Measurements from ENCODE around the gene NXPE3.

DNA sequence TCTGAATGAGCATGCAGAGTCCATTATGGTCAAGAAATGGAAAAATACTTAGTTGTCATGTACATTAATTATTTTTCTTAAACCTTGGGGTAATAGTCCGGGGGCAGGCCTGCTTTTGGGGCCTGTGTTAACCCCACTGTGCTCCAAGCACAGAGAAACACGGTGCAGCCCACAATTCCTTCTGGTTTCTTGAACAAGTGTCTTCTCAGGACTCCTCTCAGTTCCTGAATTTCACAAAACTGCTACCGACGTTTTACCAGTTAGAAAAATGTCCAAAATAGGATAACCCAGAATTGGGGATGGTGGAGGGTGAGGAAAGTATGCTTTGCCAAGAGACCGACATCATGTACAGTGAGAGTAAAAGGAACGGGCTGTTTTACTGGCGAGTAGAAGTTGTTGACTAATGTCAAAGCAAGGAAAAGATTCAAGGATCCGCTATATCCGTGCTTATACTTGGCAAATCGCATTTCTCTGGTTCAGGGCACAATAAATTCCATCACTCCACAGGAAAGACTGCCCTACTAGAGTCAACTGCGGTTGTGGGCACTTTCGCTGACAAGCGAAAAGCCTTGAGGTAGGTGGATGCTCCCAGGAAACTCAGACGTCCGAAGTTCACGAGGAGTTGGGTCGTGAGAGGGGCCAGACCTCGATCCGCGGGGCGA is 495 bp upstream of the NXPE3 start:
- TF ChIP-seq, protein P1, sequence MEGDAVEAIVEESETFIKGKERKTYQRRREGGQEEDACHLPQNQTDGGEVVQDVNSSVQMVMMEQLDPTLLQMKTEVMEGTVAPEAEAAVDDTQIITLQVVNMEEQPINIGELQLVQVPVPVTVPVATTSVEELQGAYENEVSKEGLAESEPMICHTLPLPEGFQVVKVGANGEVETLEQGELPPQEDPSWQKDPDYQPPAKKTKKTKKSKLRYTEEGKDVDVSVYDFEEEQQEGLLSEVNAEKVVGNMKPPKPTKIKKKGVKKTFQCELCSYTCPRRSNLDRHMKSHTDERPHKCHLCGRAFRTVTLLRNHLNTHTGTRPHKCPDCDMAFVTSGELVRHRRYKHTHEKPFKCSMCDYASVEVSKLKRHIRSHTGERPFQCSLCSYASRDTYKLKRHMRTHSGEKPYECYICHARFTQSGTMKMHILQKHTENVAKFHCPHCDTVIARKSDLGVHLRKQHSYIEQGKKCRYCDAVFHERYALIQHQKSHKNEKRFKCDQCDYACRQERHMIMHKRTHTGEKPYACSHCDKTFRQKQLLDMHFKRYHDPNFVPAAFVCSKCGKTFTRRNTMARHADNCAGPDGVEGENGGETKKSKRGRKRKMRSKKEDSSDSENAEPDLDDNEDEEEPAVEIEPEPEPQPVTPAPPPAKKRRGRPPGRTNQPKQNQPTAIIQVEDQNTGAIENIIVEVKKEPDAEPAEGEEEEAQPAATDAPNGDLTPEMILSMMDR (optimal IDR thresholded peaks at IDR 0.05 in 1 of 3, IDR thresholded peaks at IDR 0.05 in 1 of 3, conservative IDR thresholded peaks at IDR 0.05 in 1 of 3; ENCODE audit: extremely low read depth in 1 of 3, insufficient read depth in 2 of 3, low read length in 3 of 3) = no peak
- TF ChIP-seq EZH2 (IDR thresholded peaks at IDR 0.05; ENCODE audit: low read length) = no peak

Data from keratinocyte (primary cell).